HG03103 (cell line): Measurements from ENCODE around the gene MTX1.
"Not testable (repeated sequence)": the region's sequence is repeated elsewhere in the genome, so short reads cannot be mapped to it uniquely, and the experiment has no call there.

Experiments used
- ATAC-seq: cut with Tn5 transposase; IDR thresholded peaks from one replicate; pipeline ENCODE4 v1.9.1; 2021; ENCODE audit warnings: low read depth; ENCODE audit not compliant: unreplicated experiment

MTX1 gene

GRCh38 chr1:155186794-155187455, 21.6 kb upstream of the MTX1 start:
- no peak for ATAC-seq

DNA sequence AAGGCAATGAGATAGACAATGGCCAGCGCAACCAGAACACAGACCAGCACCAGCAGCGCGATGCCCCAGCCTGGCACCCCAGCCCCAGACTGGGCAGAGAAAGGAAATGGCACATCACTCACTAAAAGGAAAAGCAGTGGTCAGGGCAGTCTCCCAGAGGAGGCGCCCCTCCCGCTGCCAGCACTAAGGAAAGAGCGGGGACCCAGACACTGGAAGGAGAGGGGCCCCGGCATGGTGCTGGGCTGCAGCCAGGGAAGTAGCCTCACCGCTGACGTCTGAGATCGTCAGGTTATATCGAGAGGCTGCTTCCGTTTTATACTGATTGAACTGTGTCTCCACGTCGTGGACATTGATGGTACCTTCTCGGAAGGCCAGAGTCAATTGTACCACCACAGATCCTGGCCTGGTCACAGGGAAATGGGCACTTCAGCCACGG, 21.0 kb upstream of the MTX1 start:
- no peak for ATAC-seq

- ATAC-seq: no peak
These were observed 20.2 kb upstream of the MTX1 start for GRCh38 chr1:155188268-155188667.

GRCh38 chr1:155189926-155190325, 18.6 kb upstream of the MTX1 start:
- ATAC-seq: not testable (repeated sequence)

GRCh38 chr1:155191904-155192303, 16.6 kb upstream of the MTX1 start:
- ATAC-seq: no peak

- ATAC-seq: no peak
These were observed 15.9 kb upstream of the MTX1 start for GRCh38 chr1:155192346-155193274.

DNA sequence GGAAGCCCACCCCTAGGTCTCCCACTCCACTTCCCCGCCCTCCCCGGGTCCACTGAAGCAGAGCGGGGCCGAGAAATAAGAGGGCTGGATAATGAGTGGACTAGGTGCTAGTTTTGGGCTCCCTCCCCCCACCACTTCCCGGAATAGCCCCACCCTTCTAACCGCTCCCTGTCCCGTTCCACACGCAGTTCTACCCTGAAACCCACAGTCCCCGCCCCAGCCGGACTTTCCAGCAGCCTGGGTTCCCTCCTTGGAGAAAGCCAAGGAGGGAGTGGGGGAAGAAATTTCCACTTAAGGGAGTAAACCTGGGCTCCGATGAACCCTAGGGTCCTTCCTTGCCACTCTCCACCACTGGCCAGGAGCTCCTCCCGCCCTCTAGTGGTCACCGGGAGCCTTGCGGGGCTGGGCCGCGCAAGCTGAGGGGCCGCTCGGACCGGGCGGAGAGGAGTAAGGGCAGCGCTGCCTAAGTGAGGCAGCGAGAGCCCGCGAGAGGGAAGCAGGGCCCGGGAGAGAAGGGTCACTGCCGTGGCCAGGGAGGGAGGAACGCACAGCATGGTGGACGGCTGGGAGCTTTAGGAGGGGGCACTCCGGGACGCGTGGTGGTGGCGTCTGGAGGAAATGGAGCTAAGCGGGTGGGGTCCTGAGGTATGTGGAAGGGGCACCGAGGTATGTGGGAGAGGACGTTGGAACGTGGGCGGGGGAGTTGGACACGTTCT, 15.1 kb upstream of the MTX1 start:
- ATAC-seq: peak; percentile 60

DNA sequence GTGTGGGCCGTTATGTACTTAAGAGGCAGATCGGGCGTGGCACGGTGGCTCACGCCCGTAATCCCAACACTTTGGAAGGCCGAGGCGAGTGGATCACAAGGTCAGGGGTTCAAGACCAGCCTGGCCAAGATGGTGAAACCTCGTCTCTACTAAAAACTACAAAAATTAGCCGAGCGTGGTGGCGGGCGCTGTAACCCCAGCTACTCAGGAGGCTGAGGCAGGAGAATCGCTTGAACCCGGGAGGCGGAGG, 14.6 kb upstream of the MTX1 start:
- ATAC-seq: not testable (repeated sequence)

DNA sequence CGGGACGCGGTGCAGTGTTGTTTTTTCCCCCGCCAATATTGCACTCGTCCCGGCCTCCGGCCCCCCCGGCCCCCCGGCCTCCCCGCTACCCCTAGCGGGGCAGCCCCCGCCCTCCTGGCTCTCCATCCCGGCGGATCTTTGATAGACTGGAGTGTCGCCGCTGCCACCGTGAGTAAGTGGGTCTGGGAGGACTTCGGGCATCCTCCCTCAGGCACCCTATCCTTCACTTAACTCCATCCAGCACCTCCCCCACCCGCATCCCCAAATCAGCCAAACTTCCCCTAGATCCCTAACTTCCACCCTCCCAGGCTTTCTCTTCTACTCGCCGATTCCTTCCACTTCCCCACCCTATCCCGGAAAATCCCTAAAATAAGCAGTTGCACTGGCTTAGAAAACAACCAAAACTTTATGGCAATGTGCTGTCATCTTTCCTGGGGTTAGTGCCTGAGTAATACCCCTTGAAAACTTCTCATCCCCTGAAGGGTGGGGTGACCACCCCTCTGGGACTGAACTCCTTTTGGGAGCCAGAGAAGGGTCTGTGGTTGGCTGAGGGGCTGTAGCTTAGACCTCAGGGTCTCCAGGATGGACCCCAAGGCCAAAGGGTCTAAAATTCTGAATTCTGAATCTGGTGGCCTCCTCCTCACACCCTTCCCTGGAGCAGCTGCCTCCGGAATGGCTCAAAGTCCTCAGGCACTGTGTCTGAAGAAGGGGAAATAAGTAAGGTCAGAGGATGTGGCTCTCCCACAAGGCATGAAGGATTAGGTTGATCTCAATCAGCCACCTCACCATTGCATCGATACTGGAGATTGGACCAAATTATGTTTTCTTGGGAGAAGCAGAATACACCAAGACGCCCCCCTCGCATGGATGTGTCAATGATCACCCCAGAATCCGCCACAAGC, 13.0 kb upstream of the MTX1 start:
- no peak for ATAC-seq

- no peak for ATAC-seq
These were observed 12.2 kb upstream of the MTX1 start for GRCh38 chr1:155196103-155196892.

DNA sequence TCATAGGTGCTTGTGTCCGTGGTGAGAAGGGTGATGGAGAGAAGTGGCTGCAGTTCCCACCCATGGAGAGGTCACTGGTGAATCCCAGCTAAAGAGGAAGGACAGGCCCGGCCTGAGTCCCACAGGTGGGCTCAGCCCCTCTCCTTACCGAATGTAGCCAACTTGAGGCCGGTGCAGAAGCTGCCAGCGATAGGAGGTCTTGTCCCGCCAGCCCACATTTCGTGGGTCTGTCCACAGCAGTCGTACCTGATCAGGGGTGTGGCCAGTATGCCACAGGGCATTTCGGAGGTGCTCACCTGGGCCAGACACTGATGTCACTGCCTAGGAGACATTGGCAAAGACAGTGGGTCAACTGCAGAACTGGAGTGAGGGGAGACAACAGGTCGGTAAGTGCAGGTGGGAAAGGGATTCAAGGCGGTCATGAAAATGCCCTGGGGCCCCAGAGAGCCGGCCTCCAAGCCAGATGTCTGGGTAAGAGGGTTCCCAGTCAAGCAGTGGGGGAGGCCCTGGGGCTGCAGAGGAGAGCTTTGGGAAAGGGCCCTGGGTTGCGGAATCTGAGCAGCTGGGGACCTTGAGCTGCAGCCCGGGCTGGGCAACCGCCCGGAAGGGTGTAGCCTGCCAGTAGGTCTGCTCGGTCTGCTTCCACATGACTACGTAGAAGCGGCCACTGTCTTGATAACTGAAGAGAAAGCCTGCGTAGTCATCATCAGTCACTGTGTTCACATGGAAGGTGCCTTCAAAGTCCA, 11.4 kb upstream of the MTX1 start:
- no peak for ATAC-seq

- no peak for ATAC-seq
These were observed 10.5 kb upstream of the MTX1 start for GRCh38 chr1:155197901-155198546.

GRCh38 chr1:155198547-155198906, 10.0 kb upstream of the MTX1 start:
- ATAC-seq: no peak

- ATAC-seq: no peak
These were observed 8.7 kb upstream of the MTX1 start for GRCh38 chr1:155199792-155200191.

- no peak for ATAC-seq
These were observed 7.6 kb upstream of the MTX1 start for GRCh38 chr1:155200920-155201319.

GRCh38 chr1:155202198-155202597, 6.3 kb upstream of the MTX1 start:
- no peak for ATAC-seq

GRCh38 chr1:155202731-155203515, 5.6 kb upstream of the MTX1 start:
- no peak for ATAC-seq

DNA sequence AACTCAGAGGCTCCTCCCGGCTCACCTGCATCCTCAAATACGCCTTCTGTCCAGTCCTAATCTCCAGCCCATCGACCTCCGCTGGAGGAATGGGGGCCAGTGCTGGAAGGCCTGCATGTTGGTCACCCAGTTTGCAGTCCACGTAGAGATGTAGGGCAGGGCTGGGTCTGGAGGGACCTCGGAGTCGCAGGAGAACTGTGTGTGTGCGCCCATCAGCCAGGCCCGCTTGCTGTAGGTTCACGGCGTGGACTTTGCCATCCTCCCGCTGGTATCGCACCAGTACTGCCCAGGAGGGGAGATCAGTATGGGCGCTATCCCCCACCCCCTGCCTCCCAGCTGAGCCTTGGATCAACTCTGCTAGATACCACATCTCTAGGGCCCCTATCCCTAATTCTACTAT, 3.5 kb upstream of the MTX1 start:
- ATAC-seq: no peak
